Fibroblast of villous mesenchyme (primary cell): ENCODE results near the gene MAML2. TPM values are rescaled to one million over a fixed set of nuclear protein-coding genes. Genes with fewer than 3 reads are reported as not detected.
A peak's percentile ranks its signal among the peaks of the same experiment; 100 is the strongest.

ENCODE experiments used
- DNase-seq: peaks from one replicate; pipeline ENCODE4 v3.0.0-alpha.2; 2010; ENCODE audit warnings: low read depth
- H3K4me3 ChIP-seq: 2 replicates; pipeline ENCODE4 v1.5.1; 2011; ENCODE audit warnings: low read depth, mild to moderate bottlenecking, low read length
- total RNA-seq: library from RNA; depleted of rRNA; stranded (reverse); fragments of >200 nt; gene quantifications from 2 replicates; pipeline ENCODE4 v1.2.3, GENCODE V29; 2012
- TF ChIP-seq, protein P1 (sequence below): IDR thresholded peaks from 2 replicates; pipeline ENCODE4 v1.5.1; 2012; ENCODE audit warnings: low read depth, mild to moderate bottlenecking, low read length; ENCODE audit not compliant: insufficient read depth

The MAML2 gene
- total RNA-seq, 1 donor: 30.7 TPM

GRCh38 chr11:96267001-96267495 is 75.9 kb downstream of the MAML2 start:
- H3K4me3 ChIP-seq: no peak overlapping the region
- DNase-seq: no peak
- TF ChIP-seq, protein P1, sequence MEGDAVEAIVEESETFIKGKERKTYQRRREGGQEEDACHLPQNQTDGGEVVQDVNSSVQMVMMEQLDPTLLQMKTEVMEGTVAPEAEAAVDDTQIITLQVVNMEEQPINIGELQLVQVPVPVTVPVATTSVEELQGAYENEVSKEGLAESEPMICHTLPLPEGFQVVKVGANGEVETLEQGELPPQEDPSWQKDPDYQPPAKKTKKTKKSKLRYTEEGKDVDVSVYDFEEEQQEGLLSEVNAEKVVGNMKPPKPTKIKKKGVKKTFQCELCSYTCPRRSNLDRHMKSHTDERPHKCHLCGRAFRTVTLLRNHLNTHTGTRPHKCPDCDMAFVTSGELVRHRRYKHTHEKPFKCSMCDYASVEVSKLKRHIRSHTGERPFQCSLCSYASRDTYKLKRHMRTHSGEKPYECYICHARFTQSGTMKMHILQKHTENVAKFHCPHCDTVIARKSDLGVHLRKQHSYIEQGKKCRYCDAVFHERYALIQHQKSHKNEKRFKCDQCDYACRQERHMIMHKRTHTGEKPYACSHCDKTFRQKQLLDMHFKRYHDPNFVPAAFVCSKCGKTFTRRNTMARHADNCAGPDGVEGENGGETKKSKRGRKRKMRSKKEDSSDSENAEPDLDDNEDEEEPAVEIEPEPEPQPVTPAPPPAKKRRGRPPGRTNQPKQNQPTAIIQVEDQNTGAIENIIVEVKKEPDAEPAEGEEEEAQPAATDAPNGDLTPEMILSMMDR: no peak

DNA sequence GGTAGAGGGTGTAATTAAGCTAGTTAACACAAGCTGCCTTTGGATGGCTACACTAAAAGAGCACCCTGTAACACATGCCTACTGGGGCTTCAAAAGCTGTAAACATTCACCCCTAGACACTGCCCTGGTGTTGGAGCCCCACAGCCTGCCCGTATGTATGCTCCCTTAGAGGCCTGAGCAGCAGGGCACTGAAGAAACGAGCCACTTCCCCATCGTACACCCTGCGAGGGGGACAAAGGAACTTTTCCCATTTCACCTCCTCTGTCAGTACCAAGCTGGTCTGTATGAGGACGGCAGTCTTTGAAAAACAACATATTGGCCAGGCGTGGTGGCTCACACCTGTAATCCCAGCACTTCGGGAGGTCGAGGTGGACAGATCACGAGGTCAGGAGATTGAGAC is 77.0 kb downstream of the MAML2 start:
- DNase-seq: no peak
- H3K4me3 ChIP-seq: no peak overlapping the region
- TF ChIP-seq, protein P1: no peak

- no peak for DNase-seq
Observed at GRCh38 chr11:96265220-96265737, 77.7 kb downstream of the MAML2 start.

DNA sequence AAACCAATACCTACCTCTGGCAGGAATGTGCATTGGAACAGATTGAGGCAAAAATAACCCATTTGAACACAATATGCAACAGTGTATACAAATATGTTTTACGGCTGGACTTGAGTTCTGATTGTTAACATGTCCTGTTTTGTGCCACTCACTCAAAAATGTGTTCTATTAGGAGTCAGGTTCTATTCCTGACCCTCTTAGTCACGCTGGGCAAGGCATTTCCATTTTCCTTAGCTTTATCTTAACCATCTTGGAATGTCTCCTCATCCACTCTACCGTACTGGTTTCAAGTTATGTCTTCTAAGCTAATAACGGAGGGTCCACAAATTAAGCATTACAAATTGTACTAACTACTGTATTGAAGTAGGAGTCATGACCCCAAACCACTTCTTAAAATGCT is 78.6 kb downstream of the MAML2 start:
- no peak overlapping the region for H3K4me3 ChIP-seq
- no peak for DNase-seq

More at GRCh38 chr11:96265220-96265737, 77.7 kb downstream of the MAML2 start:
- H3K4me3 ChIP-seq: no peak overlapping the region
- TF ChIP-seq, protein P1: no peak

GRCh38 chr11:96263238-96263763 is 79.7 kb downstream of the MAML2 start:
- no peak overlapping the region for H3K4me3 ChIP-seq
- DNase-seq: peak; percentile 93
- TF ChIP-seq, protein P1: no peak

More for the DNA sequence above, 78.6 kb downstream of the MAML2 start:
- TF ChIP-seq, protein P1: no peak

GRCh38 chr11:96260532-96260931 is 82.5 kb downstream of the MAML2 start:
- TF ChIP-seq, protein P1: no peak
- H3K4me3 ChIP-seq: no peak overlapping the region
- no peak for DNase-seq
